GF-D8 (cell line): ENCODE results near the gene PLA2G4D.

Source experiments
- DNase-seq: peaks from one replicate; lab custom pipeline; 2025; lab: John Stamatoyannopoulos, UW

Gene PLA2G4D

DNA sequence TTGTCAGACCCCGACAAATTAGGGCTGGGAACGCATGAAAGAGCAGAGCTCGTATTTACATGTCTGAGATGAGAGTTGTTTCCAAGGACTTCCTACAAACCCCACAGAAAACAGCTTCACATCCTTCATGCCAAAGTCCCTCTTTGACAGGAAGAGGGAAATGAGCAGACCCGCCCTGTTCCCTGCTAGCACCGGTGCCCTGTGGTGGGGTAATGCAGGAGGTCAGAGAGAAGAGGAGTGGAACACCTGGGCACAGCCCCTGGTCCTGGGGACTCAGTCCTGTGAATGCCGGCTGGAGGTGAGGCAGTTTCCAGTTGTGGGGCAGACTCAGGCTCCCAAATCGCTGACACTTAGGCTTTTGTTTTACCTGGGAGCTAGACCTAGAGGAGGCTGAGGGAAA is 4.0 kb downstream of the PLA2G4D start:
- DNase-seq, result no peak

DNA sequence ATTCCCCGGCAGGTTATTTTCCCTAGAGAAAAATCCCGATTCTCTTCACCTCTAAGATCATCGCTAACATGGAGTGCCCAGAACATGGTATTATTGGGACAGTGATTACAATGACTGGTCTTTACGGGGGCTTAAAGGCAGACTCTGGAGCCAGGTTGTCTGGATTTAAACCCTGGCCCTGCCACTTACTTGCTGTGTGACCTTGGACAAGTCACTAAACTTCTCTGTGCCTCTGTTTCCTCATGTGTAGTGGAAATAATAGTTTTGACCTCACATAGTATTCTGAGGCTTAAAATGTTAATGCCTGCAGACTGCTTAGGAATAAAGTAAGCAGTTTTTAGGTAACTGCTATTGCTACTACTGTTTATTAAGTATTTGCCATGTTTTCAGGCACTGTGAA is 4.4 kb downstream of the PLA2G4D start:
- DNase-seq, result no peak

DNA sequence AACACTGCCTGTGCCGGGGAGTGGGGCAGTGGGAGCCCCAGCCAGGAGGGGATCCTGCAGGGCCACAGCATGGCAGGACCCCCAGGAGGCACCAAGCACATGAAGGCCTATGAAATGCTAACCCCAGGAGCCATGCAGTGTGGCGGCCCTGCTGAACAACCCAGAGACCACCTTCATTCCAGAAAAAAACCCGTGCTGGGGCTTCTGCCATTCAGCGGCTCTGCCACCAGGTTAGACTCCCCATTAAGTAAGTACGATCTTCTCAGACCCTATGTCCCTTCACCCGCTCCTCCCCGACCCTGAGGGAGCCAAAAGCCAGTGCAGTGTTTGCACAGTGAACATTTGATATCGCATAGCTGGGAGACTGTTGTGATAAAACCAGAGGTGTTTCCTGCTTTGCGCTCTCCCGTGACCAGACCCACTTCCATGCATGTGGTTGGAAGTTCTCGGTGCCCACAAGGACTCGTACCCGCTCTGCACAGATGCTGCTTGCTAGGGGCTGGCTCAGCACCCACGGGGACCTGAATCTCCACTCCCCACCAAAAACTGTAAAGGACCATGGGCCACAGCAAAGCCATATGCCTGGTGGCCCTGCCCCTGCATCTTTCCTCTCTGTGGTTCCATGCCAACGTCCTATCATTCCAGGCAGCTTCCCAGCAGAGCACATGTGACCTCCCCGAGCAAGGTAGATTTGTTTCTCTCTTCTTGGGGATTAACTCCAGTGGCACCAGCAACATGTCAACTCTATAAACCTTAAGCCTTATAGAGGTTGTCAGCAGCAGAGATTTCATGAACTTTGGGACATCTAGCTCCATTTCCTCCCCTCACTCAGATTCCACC is 5.3 kb downstream of the PLA2G4D start:
- no peak for DNase-seq

GRCh38 chr15:42087926-42088800 is 6.2 kb downstream of the PLA2G4D start:
- DNase-seq, result no peak

GRCh38 chr15:42087460-42087859 is 6.9 kb downstream of the PLA2G4D start:
- DNase-seq, result no peak

DNA sequence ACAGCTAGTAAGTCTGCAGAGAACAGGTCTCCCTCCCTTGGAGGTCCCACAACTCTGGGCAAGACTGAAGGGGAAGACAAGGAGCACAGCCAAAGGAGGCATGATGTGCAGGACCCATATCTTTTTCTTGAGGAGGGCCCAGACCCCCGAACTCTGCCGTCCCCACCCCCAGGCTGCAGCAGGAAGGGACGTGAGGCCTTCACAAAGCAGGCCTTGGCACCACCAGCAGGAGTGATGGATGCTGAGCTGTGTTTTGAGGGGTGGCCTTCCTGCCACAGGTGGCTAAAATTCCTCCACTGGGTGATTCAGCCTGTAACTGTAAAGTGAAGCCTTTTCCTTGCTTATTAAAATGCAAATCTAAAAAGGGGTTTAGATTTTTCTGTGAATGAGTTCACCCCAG is 8.6 kb downstream of the PLA2G4D start:
- DNase-seq, result no peak

GRCh38 chr15:42085236-42085605 is 9.1 kb downstream of the PLA2G4D start:
- no peak for DNase-seq

- no peak for DNase-seq
These were observed 9.7 kb downstream of the PLA2G4D start for GRCh38 chr15:42084465-42085235.

GRCh38 chr15:42083916-42084315 is 10.4 kb downstream of the PLA2G4D start:
- no peak for DNase-seq

DNA sequence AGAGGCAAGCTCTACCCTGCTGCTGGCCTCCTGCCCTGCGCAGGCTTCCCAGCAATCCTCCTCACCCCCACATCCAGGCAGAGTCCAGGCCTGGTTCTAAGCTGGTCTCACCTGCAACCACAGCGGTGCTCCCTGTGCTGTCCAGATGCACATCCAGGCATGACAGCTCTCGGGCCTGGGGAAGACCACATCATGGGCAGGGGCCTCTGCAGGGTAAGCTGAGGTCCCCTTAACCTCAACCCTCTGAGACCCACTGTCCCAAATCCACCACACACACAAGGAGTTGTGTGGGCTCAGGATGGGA is 10.8 kb downstream of the PLA2G4D start:
- no peak for DNase-seq

- DNase-seq, result no peak
These were observed 11.3 kb downstream of the PLA2G4D start for GRCh38 chr15:42082823-42083604.

GRCh38 chr15:42082141-42082540 is 12.2 kb downstream of the PLA2G4D start:
- no peak for DNase-seq

- no peak for DNase-seq
These were observed 13.2 kb downstream of the PLA2G4D start for GRCh38 chr15:42080919-42081830.

DNA sequence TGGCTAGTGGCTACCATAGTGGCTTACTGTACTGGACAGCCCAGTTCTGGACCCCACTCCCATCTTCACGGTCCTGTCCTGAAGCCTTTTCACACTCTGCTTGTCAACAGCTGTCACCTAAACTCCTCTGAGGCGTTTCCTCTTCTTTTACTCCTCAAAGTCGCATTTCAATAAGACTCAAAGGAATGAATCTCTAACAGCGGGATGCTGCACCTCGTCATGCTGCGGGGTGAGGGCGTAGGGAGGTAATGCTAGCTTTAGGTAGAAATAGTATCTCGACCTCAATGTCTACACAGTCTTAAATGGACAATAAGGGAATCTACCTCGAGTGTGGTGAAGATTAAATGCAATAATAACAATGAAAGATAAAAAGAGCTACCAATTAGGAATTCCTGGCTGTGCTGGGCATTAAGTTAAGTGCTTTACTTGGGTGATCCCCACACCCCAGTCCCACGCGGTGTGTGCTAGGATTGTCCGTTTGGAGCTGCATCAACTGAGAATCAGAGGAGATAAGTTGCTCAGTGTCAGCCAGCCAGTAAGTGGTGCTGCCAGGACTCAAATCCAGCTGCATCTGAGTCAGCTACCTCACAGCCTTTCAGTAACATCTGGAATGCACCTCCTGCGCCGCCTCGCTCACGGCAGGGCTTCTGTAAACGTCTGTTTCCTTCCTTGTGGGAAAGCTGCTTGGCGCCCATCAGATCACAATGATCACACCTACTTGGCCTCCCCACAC is 14.0 kb downstream of the PLA2G4D start:
- DNase-seq, result no peak

DNA sequence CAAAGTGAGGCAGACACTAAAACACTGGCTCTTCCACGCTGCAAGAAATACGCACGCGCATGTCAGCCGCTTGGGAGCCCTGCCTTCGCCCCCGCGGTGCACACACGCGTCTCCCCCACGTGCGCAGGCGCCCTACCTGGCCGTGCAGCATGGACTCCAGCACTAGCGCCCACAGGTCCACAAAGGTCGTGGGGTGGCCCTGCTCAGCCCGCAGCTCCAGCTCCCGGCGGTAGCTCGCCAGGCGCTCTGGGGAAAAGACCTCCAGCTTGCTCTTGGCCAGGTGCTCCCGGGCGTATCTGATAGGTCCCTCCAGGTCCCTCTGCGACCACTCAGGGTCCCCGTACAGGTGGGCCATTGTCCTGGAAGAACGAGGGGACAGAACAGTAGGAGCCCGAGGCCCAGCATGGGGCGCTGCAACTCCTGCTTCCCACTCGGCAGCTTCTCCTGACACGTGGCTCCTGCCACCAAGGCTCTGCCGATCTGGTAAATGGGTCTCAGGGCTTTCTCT is 14.9 kb downstream of the PLA2G4D start:
- no peak for DNase-seq

DNA sequence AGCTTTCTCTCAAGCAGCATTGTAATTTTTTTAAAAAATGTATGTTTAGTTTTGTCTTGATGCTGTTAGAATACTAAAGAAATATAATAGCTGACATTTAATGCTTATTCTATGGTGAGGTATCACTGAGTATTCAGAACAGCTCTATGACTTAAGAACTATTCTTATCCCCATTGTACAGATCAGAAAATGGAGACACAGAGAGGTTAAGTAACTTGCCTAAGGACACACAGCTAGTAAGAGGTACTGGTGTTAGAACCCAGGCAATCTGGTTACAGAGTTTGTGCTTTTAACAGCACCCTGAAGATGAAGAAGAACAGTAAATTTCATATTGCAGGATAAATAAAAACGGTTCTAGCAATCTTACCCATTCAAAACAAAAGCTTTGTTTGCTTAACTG is 15.5 kb downstream of the PLA2G4D start:
- no peak for DNase-seq

DNA sequence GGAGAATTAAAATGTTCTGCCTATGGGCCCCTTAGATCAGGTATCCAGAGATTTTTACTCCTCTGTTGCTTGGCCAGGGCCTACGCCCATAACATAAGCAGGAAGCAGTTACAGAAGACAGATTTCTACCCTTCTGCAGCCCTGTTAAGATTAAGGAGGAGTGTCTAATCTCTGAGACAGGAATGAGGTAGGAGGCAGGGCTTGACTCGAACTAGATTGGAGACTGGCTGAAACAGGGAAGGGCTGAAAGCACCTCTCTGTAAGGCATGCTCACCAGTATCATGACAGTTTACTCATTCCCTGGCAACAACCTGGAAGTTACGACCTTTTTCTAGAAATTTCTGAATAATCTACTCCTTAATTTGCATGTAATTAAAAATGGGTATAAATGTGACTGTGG is 16.7 kb downstream of the PLA2G4D start:
- no peak for DNase-seq

GRCh38 chr15:42073418-42073817 is 20.9 kb downstream of the PLA2G4D start:
- DNase-seq, result no peak

GRCh38 chr15:42072141-42072685 is 22.1 kb downstream of the PLA2G4D start:
- no peak for DNase-seq

DNA sequence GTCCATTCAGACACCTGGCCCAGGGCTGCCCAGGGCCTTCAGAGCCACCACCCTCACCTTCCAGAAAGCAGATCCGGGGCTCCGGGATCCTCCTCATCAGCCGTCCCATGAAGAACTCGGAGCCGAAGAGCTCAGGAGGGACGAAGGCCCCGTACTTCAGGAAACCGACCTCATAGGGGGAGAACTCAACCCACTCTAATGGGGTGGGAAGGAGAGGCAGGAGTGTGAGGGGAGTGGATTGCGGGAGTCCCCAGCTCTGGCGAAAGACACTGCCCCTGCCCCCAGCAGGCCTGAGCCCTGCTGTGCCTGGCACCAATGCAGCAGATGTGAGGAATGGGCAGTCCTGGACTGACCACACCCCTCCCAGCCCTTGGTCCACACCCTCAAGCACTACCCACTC is 22.6 kb downstream of the PLA2G4D start:
- DNase-seq, result no peak
